DND-41 (cell line): Measurements from ENCODE around the gene RAC2.

Experiments used
- CTCF ChIP-seq: IDR thresholded peaks from 2 replicates; pipeline ENCODE4 v1.5.1; 2012; ENCODE audit warnings: borderline replicate concordance, low read length, moderate library complexity, mild to moderate bottlenecking; ENCODE audit not compliant: poor library complexity, severe bottlenecking; ENCODE audit errors: extremely low read depth
- EZH2 ChIP-seq: IDR thresholded peaks from 3 replicates; pipeline ENCODE4 v1.6.1; 2012; ENCODE audit warnings: borderline replicate concordance, low read depth, mild to moderate bottlenecking, moderate library complexity, low read length, inconsistent platforms; ENCODE audit not compliant: severe bottlenecking

GRCh38 chr22:37232140-37232998 is 11.7 kb downstream of the RAC2 start:
- TF ChIP-seq CTCF, result no peak
- no peak for TF ChIP-seq EZH2
